Ovary (tissue), 9 donors: ENCODE data around the gene MAP3K10. TPM values are rescaled to one million over a fixed set of nuclear protein-coding genes. Genes with fewer than 3 reads are reported as not detected.

Source experiments
- DNase-seq, 5 donors: peaks; one replicate each; pipeline ENCODE4 v3.0.0-alpha.2; 2019 to 2020
- H3K27ac ChIP-seq, 2 donors: fragments of 200-600 bp; one replicate each; pipeline versions ENCODE4 v1.5.1 to v1.8.0; 2019 to 2022
- H3K27me3 ChIP-seq: fragments of 200-600 bp; one replicate; pipeline ENCODE4 v1.8.0; 2022
- H3K36me3 ChIP-seq: fragments of 200-600 bp; sonication (generic); one replicate; pipeline ENCODE4 v1.5.1; 2019
- H3K4me1 ChIP-seq: one replicate; pipeline ENCODE4 v1.8.1; 2013; ENCODE audit warnings: mild to moderate bottlenecking, moderate library complexity; ENCODE audit not compliant: insufficient read depth
- H3K4me3 ChIP-seq: fragments of 200-600 bp; sonication (generic); one replicate; pipeline ENCODE4 v1.5.1; 2017
- H3K9me3 ChIP-seq, 2 donors: fragments of 200-600 bp in 1 of 2; sonication (generic) in 1 of 2; one replicate each; pipeline versions ENCODE4 v1.5.1 to v1.8.1; 2013 to 2019; ENCODE audit warnings: mild to moderate bottlenecking in 1 of 2, moderate library complexity in 1 of 2
- CTCF ChIP-seq, 3 donors: fragments of 450-650 bp in 2 of 3; fragments of 200-600 bp in 1 of 3; IDR thresholded peaks; one replicate each; pipeline versions ENCODE4 v1.5.1 to v1.8.0; 2016 to 2022; ENCODE audit warnings: antibody characterized with exemption in 3 of 3, mild to moderate bottlenecking in 1 of 3
- EP300 ChIP-seq: sonication (generic); formaldehyde crosslinking; IDR thresholded peaks from one replicate; pipeline ENCODE4 v1.6.1; 2017; ENCODE audit warnings: antibody characterized with exemption
- POLR2A ChIP-seq: fragments of 450-650 bp; IDR thresholded peaks from one replicate; pipeline ENCODE4 v1.6.1; 2017; ENCODE audit warnings: antibody characterized with exemption, mild to moderate bottlenecking, moderate library complexity
- WGBS, 3 donors: extraction: QIAGEN DNeasy Blood & Tissue Kit in 1 of 3; methylation state at CpG; one replicate each; pipeline versions ENCODE4 v1.1.5 to v1.1.7; 2013 to 2017; 5-methylcytosine and 5-hydroxymethylcytosine counted together
- intact Hi-C, 4 donors: fragments of 100-400 bp; cut with DNase I; formaldehyde crosslinking; loops; one replicate each; pipeline versions ENCODE4 v1.11.0 to v1.15.1; 2022 to 2023
- polyA plus RNA-seq, 2 donors: library from polyadenylated mRNA; stranded (reverse); fragments of 200-250 nt in 1 of 2; fragments of 350-450 nt in 1 of 2; fragmentation: Illumina TruSeq in 1 of 2; extraction: RNeasy Lipid Tissue Mini Kit (QIAGEN cat#74804) in 1 of 2; gene quantifications; one replicate each; pipeline ENCODE4 v1.2.3, GENCODE V29; 2013 to 2014
- total RNA-seq, 7 donors: library from RNA; depleted of rRNA in 2 of 7; stranded (reverse); fragments of >200 nt in 2 of 7; fragmentation: NEBNext Ultra II Directional in 3 of 7; extraction: Animal tissue kit (Norgen Biotek cat#: 25700) in 3 of 7; gene quantifications; one replicate each; pipeline versions ENCODE4 v1.1.0 to v1.2.4, GENCODE V29; 2016 to 2023
- donor health status: DM: no; HTN: no; CAD: no; lungs with moderate emphysema.
- donor health status: DM: no; HTN: no; CAD: no.
- donor health status: Bipolar disorder and iron deficiency.
- donor health status: DM: yes; HTN: yes; CAD: no.
- donor health status: DM: no; HTN: no; CAD: no.
- donor health status: DM: yes; HTN: yes; CAD: no.

Gene MAP3K10
- total and polyA plus RNA-seq, 9 donors: 1.2 to 26.2 (median 14.6) TPM

GRCh38 chr19:40198272-40198990, 7.2 kb downstream of the MAP3K10 start:
- Histone ChIP-seq H3K36me3 (no peaks in the 10 kb centered on the region), H3K4me1 (no peaks in the 10 kb centered on the region), H3K9me3 (no peaks in the 10 kb centered on the region), H3K27me3 (no peaks in the 10 kb centered on the region), H3K27ac (no peak overlapping the region), H3K4me3 (no peak overlapping the region)
- no peak for TF ChIP-seq EP300
- no peak for TF ChIP-seq CTCF (IDR thresholded peaks at IDR 0.05)
- no peak for TF ChIP-seq POLR2A
- whole genome bisulfite sequencing, 3 donors: 95 to 96% (median 96%) methylated on average over 29 of the region's 29 CpGs
- intact Hi-C loops: no loop called here
- no peak for DNase-seq

GRCh38 chr19:40200341-40201099, 9.3 kb downstream of the MAP3K10 start:
- H3K36me3 ChIP-seq: no peaks in the 10 kb centered on the region

GRCh38 chr19:40204381-40204780, 13.2 kb downstream of the MAP3K10 start:
- H3K4me3 ChIP-seq: no peak overlapping the region
- intact Hi-C loops: no loop called here
- no peaks in the 10 kb centered on the region for H3K9me3 ChIP-seq
- DNase-seq: no peak
- no peaks in the 10 kb centered on the region for H3K4me1 ChIP-seq
- H3K27me3 ChIP-seq: no peaks in the 10 kb centered on the region
- H3K27ac ChIP-seq: no peak overlapping the region
- WGBS, 3 donors: 93 to 97% (median 95%) methylated on average over 16 of the region's 16 CpGs
- TF ChIP-seq CTCF (IDR thresholded peaks at IDR 0.05): no peak
- no peaks in the 10 kb centered on the region for H3K36me3 ChIP-seq

More at GRCh38 chr19:40200341-40201099, 9.3 kb downstream of the MAP3K10 start:
- 81 to 85% (median 82%) methylated on average over 9 of the region's 9 CpGs for WGBS, 3 donors
- no peak for DNase-seq
- Histone ChIP-seq H3K27ac (no peak overlapping the region), H3K27me3 (no peaks in the 10 kb centered on the region), H3K4me1 (no peaks in the 10 kb centered on the region), H3K4me3 (no peak overlapping the region), H3K9me3 (no peaks in the 10 kb centered on the region)
- intact Hi-C loops: no loop called here
- TF ChIP-seq EP300 (no peak), CTCF (IDR thresholded peaks at IDR 0.05) (no peak), POLR2A (no peak)

GRCh38 chr19:40205760-40206159, 14.5 kb downstream of the MAP3K10 start:
- Histone ChIP-seq H3K9me3 (no peaks in the 10 kb centered on the region), H3K36me3 (peaks cover 2% of the 10 kb centered on the region), H3K27me3 (no peaks in the 10 kb centered on the region), H3K4me3 (no peak overlapping the region), H3K27ac (no peak overlapping the region), H3K4me1 (no peaks in the 10 kb centered on the region)
- intact Hi-C loops: no loop called here
- DNase-seq: no peak
- WGBS, 3 donors: 93 to 99% (median 96%) methylated on average over 21 of the region's 21 CpGs
- TF ChIP-seq EP300: no peak
- TF ChIP-seq POLR2A: no peak
- TF ChIP-seq CTCF (IDR thresholded peaks at IDR 0.05): no peak
